Measurements from ENCODE around the gene MAU2. TPM values are rescaled to one million over a fixed set of nuclear protein-coding genes. Genes with fewer than 3 reads are reported as not detected.
A peak's percentile ranks its signal among the peaks of the same experiment; 100 is the strongest.

Gene MAU2
- total and polyA plus RNA-seq, 10 of the 15 experiments (the other 5 are each of a cell fraction or from before 2014, with no cell fraction given), result 1.8 to 47.2 (median 22.1) TPM

- no peak for TF ChIP-seq ETV6 (conservative IDR thresholded peaks at IDR 0.05 in 1 of 2, IDR thresholded peaks at IDR 0.05 in 1 of 2; ENCODE audit: borderline replicate concordance in 1 of 2, low read depth in 1 of 2)
- no peak for TF ChIP-seq ZNF24 (IDR thresholded peaks at IDR 0.05)
- TF ChIP-seq RCOR1 (conservative IDR thresholded peaks at IDR 0.05; ENCODE audit: low read depth, low read length), result no peak
- no peak for TF ChIP-seq TBL1XR1 (IDR thresholded peaks at IDR 0.05; ENCODE audit: low read depth, low read length)
- TF ChIP-seq YBX1 (IDR thresholded peaks at IDR 0.05), result no peak
- no peak for TF ChIP-seq NR2F1 (conservative IDR thresholded peaks at IDR 0.05)
- TF ChIP-seq HDGF (IDR thresholded peaks at IDR 0.05), result 0 out of 2 replicates have a peak, but pooled peaks have one; percentile 63
- no peak for TF ChIP-seq SMAD5 (IDR thresholded peaks at IDR 0.05; ENCODE audit: low read depth)
- TF ChIP-seq, protein P1, sequence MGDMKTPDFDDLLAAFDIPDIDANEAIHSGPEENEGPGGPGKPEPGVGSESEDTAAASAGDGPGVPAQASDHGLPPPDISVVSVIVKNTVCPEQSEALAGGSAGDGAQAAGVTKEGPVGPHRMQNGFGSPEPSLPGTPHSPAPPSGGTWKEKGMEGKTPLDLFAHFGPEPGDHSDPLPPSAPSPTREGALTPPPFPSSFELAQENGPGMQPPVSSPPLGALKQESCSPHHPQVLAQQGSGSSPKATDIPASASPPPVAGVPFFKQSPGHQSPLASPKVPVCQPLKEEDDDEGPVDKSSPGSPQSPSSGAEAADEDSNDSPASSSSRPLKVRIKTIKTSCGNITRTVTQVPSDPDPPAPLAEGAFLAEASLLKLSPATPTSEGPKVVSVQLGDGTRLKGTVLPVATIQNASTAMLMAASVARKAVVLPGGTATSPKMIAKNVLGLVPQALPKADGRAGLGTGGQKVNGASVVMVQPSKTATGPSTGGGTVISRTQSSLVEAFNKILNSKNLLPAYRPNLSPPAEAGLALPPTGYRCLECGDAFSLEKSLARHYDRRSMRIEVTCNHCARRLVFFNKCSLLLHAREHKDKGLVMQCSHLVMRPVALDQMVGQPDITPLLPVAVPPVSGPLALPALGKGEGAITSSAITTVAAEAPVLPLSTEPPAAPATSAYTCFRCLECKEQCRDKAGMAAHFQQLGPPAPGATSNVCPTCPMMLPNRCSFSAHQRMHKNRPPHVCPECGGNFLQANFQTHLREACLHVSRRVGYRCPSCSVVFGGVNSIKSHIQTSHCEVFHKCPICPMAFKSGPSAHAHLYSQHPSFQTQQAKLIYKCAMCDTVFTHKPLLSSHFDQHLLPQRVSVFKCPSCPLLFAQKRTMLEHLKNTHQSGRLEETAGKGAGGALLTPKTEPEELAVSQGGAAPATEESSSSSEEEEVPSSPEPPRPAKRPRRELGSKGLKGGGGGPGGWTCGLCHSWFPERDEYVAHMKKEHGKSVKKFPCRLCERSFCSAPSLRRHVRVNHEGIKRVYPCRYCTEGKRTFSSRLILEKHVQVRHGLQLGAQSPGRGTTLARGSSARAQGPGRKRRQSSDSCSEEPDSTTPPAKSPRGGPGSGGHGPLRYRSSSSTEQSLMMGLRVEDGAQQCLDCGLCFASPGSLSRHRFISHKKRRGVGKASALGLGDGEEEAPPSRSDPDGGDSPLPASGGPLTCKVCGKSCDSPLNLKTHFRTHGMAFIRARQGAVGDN (IDR thresholded peaks at IDR 0.05), result peak; percentile 75; the same call in 1 of the 2 replicates
- TF ChIP-seq BMI1 (IDR thresholded peaks at IDR 0.05; ENCODE audit: borderline replicate concordance), result no peak
- no peak for TF ChIP-seq ZSCAN29 (IDR thresholded peaks at IDR 0.05)
- peak; percentile 70 to 84 (median 77) for TF ChIP-seq CTCF (IDR thresholded peaks at IDR 0.05 in 2 of 3, conservative IDR thresholded peaks at IDR 0.05 in 1 of 3; ENCODE audit: control insufficient read depth in 2 of 3, extremely low read depth in 1 of 3, insufficient read depth in 1 of 3, low read depth in 3 of 3, low read length in 3 of 3)
- TF ChIP-seq ESRRA (IDR thresholded peaks at IDR 0.05; ENCODE audit: low read length), result no peak
- peak; percentile 60; the same call in 1 of the 2 replicates for TF ChIP-seq MAX (IDR thresholded peaks at IDR 0.05; ENCODE audit: low read depth, low read length)
- 0 out of 2 replicates have a peak, but pooled peaks have one; percentile 30 for TF ChIP-seq PAX5 (IDR thresholded peaks at IDR 0.05; ENCODE audit: borderline replicate concordance, low read depth, low read length)
- no peak for TF ChIP-seq MYC (IDR thresholded peaks at IDR 0.05; ENCODE audit: insufficient read depth, insufficient read length, insufficient replicate concordance, low read length, severe bottlenecking)
- TF ChIP-seq BCL3 (IDR thresholded peaks at IDR 0.05; ENCODE audit: borderline replicate concordance, insufficient read depth, low read depth, low read length, poor library complexity, severe bottlenecking), result no peak
- no peak for TF ChIP-seq SMAD1 (IDR thresholded peaks at IDR 0.05; ENCODE audit: low read depth, partially characterized antibody)
- TF ChIP-seq NFYB (IDR thresholded peaks at IDR 0.05; ENCODE audit: insufficient read depth, low read depth, low read length), result no peak
- no peak for TF ChIP-seq TCF7 (IDR thresholded peaks at IDR 0.05; ENCODE audit: borderline replicate concordance)
- TF ChIP-seq DPF2 (IDR thresholded peaks at IDR 0.05), result no peak
- no peak for TF ChIP-seq SREBF2 (IDR thresholded peaks at IDR 0.05; ENCODE audit: low read length)
- no peak for TF ChIP-seq STAT1 (conservative IDR thresholded peaks at IDR 0.05)
- TF ChIP-seq JUNB (IDR thresholded peaks at IDR 0.05), result no peak
- no peak for TF ChIP-seq RELA (IDR thresholded peaks at IDR 0.05; ENCODE audit: borderline replicate concordance, partially characterized antibody)
Measured at GRCh38 chr19:19361075-19361594, 40.5 kb downstream of the MAU2 start (continued).
